LHCN-M2 (cell line): ENCODE results near the gene SELENOT. TPM values are rescaled to one million over a fixed set of nuclear protein-coding genes. Genes with fewer than 3 reads are reported as not detected.
A peak's percentile ranks its signal among the peaks of the same experiment; 100 is the strongest.
"Not testable (repeated sequence)": the region's sequence is repeated elsewhere in the genome, so short reads cannot be mapped to it uniquely, and the experiment has no call there.

Experiments used
- DNase-seq: peaks from one replicate; pipeline ENCODE4 v3.0.0-alpha.2; 2012; ENCODE audit warnings: low read depth
- total RNA-seq: library from RNA; depleted of rRNA; stranded (reverse); fragments of >200 nt; gene quantifications from 2 replicates; pipeline ENCODE4 v1.2.3, GENCODE V29; 2014

Gene SELENOT
- total RNA-seq, 1 experiment from 2014 or later: 148 TPM

- DNase-seq: no peak
Measured at GRCh38 chr3:150607267-150608065, 4.3 kb downstream of the SELENOT start.

- DNase-seq: no peak
Measured at GRCh38 chr3:150609988-150610387, 6.9 kb downstream of the SELENOT start.

GRCh38 chr3:150610785-150611184 lies 7.7 kb downstream of the SELENOT start:
- DNase-seq: no peak

- DNase-seq: no peak
Measured at GRCh38 chr3:150611666-150612065, 8.5 kb downstream of the SELENOT start.

- DNase-seq: no peak
Measured at GRCh38 chr3:150612494-150612893, 9.4 kb downstream of the SELENOT start.

- no peak for DNase-seq
Measured at GRCh38 chr3:150613034-150613433, 9.9 kb downstream of the SELENOT start.

GRCh38 chr3:150613709-150614480 lies 10.8 kb downstream of the SELENOT start:
- no peak for DNase-seq

GRCh38 chr3:150620002-150620689 lies 17.0 kb downstream of the SELENOT start:
- DNase-seq: no peak

GRCh38 chr3:150622955-150623354 lies 19.8 kb downstream of the SELENOT start:
- DNase-seq: not testable (repeated sequence)

GRCh38 chr3:150623945-150624344 lies 20.8 kb downstream of the SELENOT start:
- no peak for DNase-seq

GRCh38 chr3:150626148-150626930 lies 23.2 kb downstream of the SELENOT start:
- DNase-seq: no peak

- peak; percentile 14 for DNase-seq
Measured at GRCh38 chr3:150627557-150627956, 24.4 kb downstream of the SELENOT start.

GRCh38 chr3:150631515-150632221 lies 28.5 kb downstream of the SELENOT start:
- DNase-seq: no peak

GRCh38 chr3:150635076-150635475 lies 32.0 kb downstream of the SELENOT start:
- no peak for DNase-seq

GRCh38 chr3:150635526-150635925 lies 32.4 kb downstream of the SELENOT start:
- no peak for DNase-seq

- no peak for DNase-seq
Measured at GRCh38 chr3:150636258-150636657, 33.1 kb downstream of the SELENOT start.

- DNase-seq: no peak
Measured at GRCh38 chr3:150639262-150639661, 36.1 kb downstream of the SELENOT start.

GRCh38 chr3:150640256-150640655 lies 37.1 kb downstream of the SELENOT start:
- no peak for DNase-seq

- no peak for DNase-seq
Measured at GRCh38 chr3:150653110-150653561, 50.0 kb downstream of the SELENOT start.

- no peak for DNase-seq
Measured at GRCh38 chr3:150656316-150656715, 53.2 kb downstream of the SELENOT start.
